ENCODE results near the gene CAPN7. TPM values are rescaled to one million over a fixed set of nuclear protein-coding genes. Genes with fewer than 3 reads are reported as not detected.

The CAPN7 gene
- total and polyA plus RNA-seq, 2 donors (not counting 1 experiment from before 2014, with no cell fraction given), result 40.4 to 85.9 TPM

DNA sequence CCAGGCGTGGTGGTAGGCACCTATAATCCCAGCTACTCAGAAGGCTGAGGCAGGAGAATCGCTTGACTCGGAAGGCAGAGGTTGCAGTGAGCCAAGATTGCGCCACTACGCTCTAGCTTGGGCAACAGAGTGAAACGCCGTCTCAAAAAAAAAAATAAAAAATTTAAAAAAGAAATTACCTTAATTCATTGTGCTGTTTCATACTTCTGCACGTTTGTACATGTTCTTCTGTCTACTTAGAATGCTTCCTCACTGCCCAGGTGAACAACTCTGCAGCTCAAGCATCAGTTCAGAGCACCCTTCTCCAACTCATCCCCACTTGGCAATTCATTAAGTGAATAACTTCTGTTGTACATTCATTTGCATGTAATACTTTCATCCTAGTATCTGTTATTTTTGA is 14.0 kb downstream of the CAPN7 start:
- Histone ChIP-seq H3K9me3 (ENCODE audit: control extremely low read depth in 1 of 3, control insufficient read depth in 2 of 3, insufficient read depth in 1 of 3, low read length in 2 of 3) (no peaks in the 10 kb centered on the region), H3K4me3 (ENCODE audit: control extremely low read depth in 1 of 5, extremely low read depth in 1 of 5, insufficient read depth in 1 of 5, low read depth in 2 of 5, low read length in 4 of 5) (no peak overlapping the region), H3K79me2 (ENCODE audit: control insufficient read depth, insufficient read depth, low read length) (peaks cover 23% of the 10 kb centered on the region), H3K27me3 (replicated peaks in 1 of 4; ENCODE audit: control extremely low read depth in 1 of 4, control insufficient read depth in 3 of 4, insufficient read depth in 4 of 4, low read length in 3 of 4) (no peaks in the 10 kb centered on the region), H3K36me3 (replicated peaks in 1 of 2; ENCODE audit: control extremely low read depth in 1 of 2, control insufficient read depth in 1 of 2, extremely low read depth in 1 of 2, insufficient read depth in 2 of 2, low read length in 1 of 2) (peaks cover 5 to 53% of the 10 kb centered on the region in 2 experiments), H4K20me1 (ENCODE audit: control insufficient read depth, insufficient read depth, low read length, poor library complexity, severe bottlenecking) (no peaks in the 10 kb centered on the region), H2AFZ (ENCODE audit: insufficient read depth, low read depth, low read length, poor library complexity, severe bottlenecking) (no peak overlapping the region), H3K4me1 (ENCODE audit: control insufficient read depth in 2 of 2, insufficient read depth in 2 of 2, low read length in 2 of 2) (peaks cover 7 to 9% of the 10 kb centered on the region in 2 donors), H3K4me2 (replicated peaks; ENCODE audit: low read depth, low read length, poor library complexity, severe bottlenecking) (no peak overlapping the region), H3K9ac (ENCODE audit: low read length) (no peak overlapping the region), H3K27ac (ENCODE audit: low read length in 2 of 2) (no peak overlapping the region)
- ChIA-PET POLR2A (no interaction called here), CTCF (no interaction called here)
- H3K4me3 Mint-ChIP-seq, result no peak overlapping the region
- no peak for TF ChIP-seq EZH2 (IDR thresholded peaks at IDR 0.05; ENCODE audit: borderline replicate concordance, insufficient read depth, low read depth, low read length, poor library complexity, severe bottlenecking)
- TF ChIP-seq, protein P1, sequence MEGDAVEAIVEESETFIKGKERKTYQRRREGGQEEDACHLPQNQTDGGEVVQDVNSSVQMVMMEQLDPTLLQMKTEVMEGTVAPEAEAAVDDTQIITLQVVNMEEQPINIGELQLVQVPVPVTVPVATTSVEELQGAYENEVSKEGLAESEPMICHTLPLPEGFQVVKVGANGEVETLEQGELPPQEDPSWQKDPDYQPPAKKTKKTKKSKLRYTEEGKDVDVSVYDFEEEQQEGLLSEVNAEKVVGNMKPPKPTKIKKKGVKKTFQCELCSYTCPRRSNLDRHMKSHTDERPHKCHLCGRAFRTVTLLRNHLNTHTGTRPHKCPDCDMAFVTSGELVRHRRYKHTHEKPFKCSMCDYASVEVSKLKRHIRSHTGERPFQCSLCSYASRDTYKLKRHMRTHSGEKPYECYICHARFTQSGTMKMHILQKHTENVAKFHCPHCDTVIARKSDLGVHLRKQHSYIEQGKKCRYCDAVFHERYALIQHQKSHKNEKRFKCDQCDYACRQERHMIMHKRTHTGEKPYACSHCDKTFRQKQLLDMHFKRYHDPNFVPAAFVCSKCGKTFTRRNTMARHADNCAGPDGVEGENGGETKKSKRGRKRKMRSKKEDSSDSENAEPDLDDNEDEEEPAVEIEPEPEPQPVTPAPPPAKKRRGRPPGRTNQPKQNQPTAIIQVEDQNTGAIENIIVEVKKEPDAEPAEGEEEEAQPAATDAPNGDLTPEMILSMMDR (IDR thresholded peaks at IDR 0.05), result no peak
- intact Hi-C loops (cut with micrococcal nuclease), result no loop called here
- no peaks in the 10 kb centered on the region for H3K27me3 Mint-ChIP-seq
- H3K27ac Mint-ChIP-seq, result no peak overlapping the region
- H3K9me3 Mint-ChIP-seq (ENCODE audit: insufficient read depth), result no peaks in the 10 kb centered on the region
- DNase-seq (no peak), ATAC-seq (ENCODE audit: low read depth) (no peak)
- peaks cover 25% of the 10 kb centered on the region for H3K4me1 Mint-ChIP-seq
- WGBS (ENCODE audit: insufficient coverage), result 97% methylated on average over 6 of the region's 8 CpGs

DNA sequence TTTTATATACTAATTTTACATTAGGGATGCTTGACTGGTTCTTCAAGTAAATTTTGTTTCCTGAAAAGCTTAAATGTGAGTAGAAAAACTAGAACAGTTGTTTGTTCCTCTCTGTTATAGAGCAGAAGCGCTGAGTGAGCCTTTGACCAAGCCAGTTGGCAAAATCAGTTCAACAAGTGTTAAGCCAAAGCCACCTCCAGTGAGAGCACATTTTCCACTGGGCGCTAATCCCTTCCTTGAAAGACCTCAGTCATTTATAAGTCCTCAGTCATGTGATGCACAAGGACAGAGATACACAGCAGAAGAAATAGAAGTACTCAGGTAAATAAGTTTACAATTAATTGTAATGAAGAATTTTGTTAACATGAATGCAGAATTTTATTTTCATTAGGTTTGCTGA is 14.6 kb downstream of the CAPN7 start:
- Histone ChIP-seq H3K27me3 (replicated peaks in 1 of 4; ENCODE audit: control extremely low read depth in 1 of 4, control insufficient read depth in 3 of 4, insufficient read depth in 4 of 4, low read length in 3 of 4) (no peaks in the 10 kb centered on the region), H3K27ac (ENCODE audit: low read length in 2 of 2) (no peak overlapping the region), H3K4me3 (ENCODE audit: control extremely low read depth in 1 of 5, extremely low read depth in 1 of 5, insufficient read depth in 1 of 5, low read depth in 2 of 5, low read length in 4 of 5) (no peak overlapping the region), H2AFZ (ENCODE audit: insufficient read depth, low read depth, low read length, poor library complexity, severe bottlenecking) (no peak overlapping the region), H3K9ac (ENCODE audit: low read length) (no peak overlapping the region), H3K4me2 (replicated peaks; ENCODE audit: low read depth, low read length, poor library complexity, severe bottlenecking) (no peak overlapping the region), H4K20me1 (ENCODE audit: control insufficient read depth, insufficient read depth, low read length, poor library complexity, severe bottlenecking) (no peaks in the 10 kb centered on the region), H3K79me2 (ENCODE audit: control insufficient read depth, insufficient read depth, low read length) (peaks cover 19% of the 10 kb centered on the region), H3K4me1 (ENCODE audit: control insufficient read depth in 2 of 2, insufficient read depth in 2 of 2, low read length in 2 of 2) (peaks cover 7 to 9% of the 10 kb centered on the region in 2 donors), H3K9me3 (ENCODE audit: control extremely low read depth in 1 of 3, control insufficient read depth in 2 of 3, insufficient read depth in 1 of 3, low read length in 2 of 3) (no peaks in the 10 kb centered on the region), H3K36me3 (replicated peaks in 1 of 2; ENCODE audit: control extremely low read depth in 1 of 2, control insufficient read depth in 1 of 2, extremely low read depth in 1 of 2, insufficient read depth in 2 of 2, low read length in 1 of 2) (peaks cover 5 to 49% of the 10 kb centered on the region in 2 experiments)
- DNase-seq (no peak), ATAC-seq (ENCODE audit: low read depth) (no peak)
- 91% methylated on average over 1 of the region's 2 CpGs for WGBS (ENCODE audit: insufficient coverage)
- ChIA-PET POLR2A (no interaction called here), CTCF (interaction anchor here (0.5 to 2.6 kb wide), 4 partner anchors 18 to 178 kb away, joined by 3 to 15 read pairs (median 4); no protein-coding TSS in a partner anchor)
- Mint-ChIP-seq H3K4me1 (peaks cover 21% of the 10 kb centered on the region), H3K9me3 (ENCODE audit: insufficient read depth) (no peaks in the 10 kb centered on the region), H3K4me3 (no peak overlapping the region), H3K27ac (no peak overlapping the region), H3K27me3 (no peaks in the 10 kb centered on the region)
- TF ChIP-seq EZH2 (IDR thresholded peaks at IDR 0.05; ENCODE audit: borderline replicate concordance, insufficient read depth, low read depth, low read length, poor library complexity, severe bottlenecking), result no peak
- TF ChIP-seq, protein P1 (IDR thresholded peaks at IDR 0.05), result no peak
- intact Hi-C loops (cut with micrococcal nuclease), result no loop called here
